ENCODE data around the gene TDRD5.

Gene TDRD5

DNA sequence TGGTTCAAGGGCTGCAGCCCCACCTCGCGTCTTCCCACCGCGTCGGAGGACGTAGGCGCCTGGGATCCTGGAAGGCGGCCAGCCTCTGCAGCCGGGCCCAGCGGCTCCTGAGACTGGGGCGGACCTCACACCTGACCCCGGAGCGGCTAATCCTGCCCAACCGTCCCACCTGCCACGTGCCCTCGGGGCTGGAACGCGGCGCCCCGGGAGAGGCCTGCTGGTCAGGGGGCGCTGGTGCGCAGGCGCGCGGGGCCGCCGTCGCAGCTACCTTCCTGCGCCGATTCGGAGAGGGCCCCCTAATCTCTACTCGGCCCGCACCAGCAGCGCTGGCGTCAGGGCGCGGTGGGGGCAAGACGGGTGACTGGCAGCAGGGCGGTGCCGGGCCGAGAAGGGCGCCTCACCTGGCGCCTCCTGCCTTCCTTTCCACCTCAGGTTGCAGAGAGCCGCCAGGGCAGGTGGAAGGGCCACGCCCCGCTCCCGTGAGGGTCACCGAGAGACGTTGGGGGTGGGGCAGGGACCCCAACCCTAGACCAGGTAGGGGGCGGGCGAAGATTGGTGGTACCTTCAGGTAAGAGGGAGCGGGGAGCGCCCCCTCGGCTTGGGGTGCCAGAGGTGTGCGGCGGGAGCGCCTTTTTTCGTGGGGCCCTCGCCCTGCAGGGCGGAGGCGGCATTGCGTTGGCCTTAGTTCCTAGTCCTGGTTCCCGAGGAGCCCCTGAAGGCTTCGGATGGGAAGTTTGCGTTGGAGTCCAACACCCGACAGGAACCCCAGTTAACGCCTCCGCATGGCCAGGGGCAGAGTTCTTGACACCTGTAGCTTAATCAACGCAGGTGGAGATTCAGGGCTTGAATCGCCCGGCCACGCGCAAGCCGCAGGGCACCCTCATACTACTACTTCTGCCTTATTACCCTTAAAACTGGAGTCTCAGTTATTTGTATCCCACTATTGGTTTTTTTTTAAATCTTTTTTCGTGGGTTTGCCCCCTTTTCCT is at the start of gene TDRD5:
Gene TDRD5, plus strand, starts transcription at position 241 of the 989 bp plus-strand sequence. CDS start 784 bp downstream, outside the sequence.
- H3K4me3 Mint-ChIP-seq, result no peak within 1 kb of the TSS
- no peak within 1 kb of the TSS for H3K27ac Mint-ChIP-seq
- peaks cover 34% of the 10 kb centered on the region for H3K27me3 Mint-ChIP-seq (ENCODE audit: low read depth)
- no peaks in the 10 kb centered on the region for H3K9me3 Mint-ChIP-seq
- no peaks in the 10 kb centered on the region for H3K4me1 Mint-ChIP-seq (ENCODE audit: low read depth)
- H3K36me3 Mint-ChIP-seq (ENCODE audit: low read depth), result no peaks in the 10 kb centered on the region

DNA sequence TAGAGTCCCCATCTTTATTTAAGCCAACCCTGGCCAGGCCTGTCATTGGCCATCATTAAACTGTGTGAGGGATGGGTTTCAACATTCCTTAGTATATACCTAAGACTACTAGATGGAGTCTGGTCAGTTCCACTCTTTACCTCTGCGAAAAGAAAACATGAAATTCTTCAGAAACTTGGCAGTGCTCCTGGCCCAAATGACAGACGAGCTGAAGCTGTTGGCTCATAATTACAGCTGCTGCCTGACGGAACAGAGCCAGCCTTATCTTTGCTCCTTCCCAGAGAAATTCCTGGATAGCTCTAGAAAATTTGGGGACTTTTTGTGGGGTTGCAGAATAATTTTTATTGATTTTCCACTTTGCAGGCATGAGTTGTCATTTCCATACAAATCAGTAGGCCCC is 46.3 kb upstream of the TDRD5 start:
- no peaks in the 10 kb centered on the region for H3K36me3 Mint-ChIP-seq (ENCODE audit: low read depth)
- no peak overlapping the region for H3K27ac Mint-ChIP-seq
- no peaks in the 10 kb centered on the region for H3K9me3 Mint-ChIP-seq
- no peak overlapping the region for H3K4me3 Mint-ChIP-seq
- H3K4me1 Mint-ChIP-seq (ENCODE audit: low read depth), result no peaks in the 10 kb centered on the region
- H3K27me3 Mint-ChIP-seq (ENCODE audit: low read depth), result no peaks in the 10 kb centered on the region

GRCh38 chr1:179547021-179547535 is 44.6 kb upstream of the TDRD5 start:
- H3K27ac Mint-ChIP-seq, result no peak overlapping the region
- H3K27me3 Mint-ChIP-seq (ENCODE audit: low read depth), result no peaks in the 10 kb centered on the region
- H3K4me3 Mint-ChIP-seq, result no peak overlapping the region
- H3K36me3 Mint-ChIP-seq (ENCODE audit: low read depth), result no peaks in the 10 kb centered on the region
- H3K4me1 Mint-ChIP-seq (ENCODE audit: low read depth), result no peaks in the 10 kb centered on the region
- H3K9me3 Mint-ChIP-seq, result no peaks in the 10 kb centered on the region

- Mint-ChIP-seq H3K27ac (no peak overlapping the region), H3K9me3 (no peaks in the 10 kb centered on the region), H3K4me3 (no peak overlapping the region), H3K36me3 (ENCODE audit: low read depth) (no peaks in the 10 kb centered on the region), H3K4me1 (ENCODE audit: low read depth) (no peaks in the 10 kb centered on the region), H3K27me3 (ENCODE audit: low read depth) (no peaks in the 10 kb centered on the region)
These were observed 42.8 kb upstream of the TDRD5 start for GRCh38 chr1:179548666-179549367.

GRCh38 chr1:179549368-179549700 is 42.3 kb upstream of the TDRD5 start:
- Mint-ChIP-seq H3K4me3 (no peak overlapping the region), H3K9me3 (no peaks in the 10 kb centered on the region), H3K27me3 (ENCODE audit: low read depth) (no peaks in the 10 kb centered on the region), H3K4me1 (ENCODE audit: low read depth) (no peaks in the 10 kb centered on the region), H3K36me3 (ENCODE audit: low read depth) (no peaks in the 10 kb centered on the region), H3K27ac (no peak overlapping the region)

GRCh38 chr1:179550746-179551682 is 40.6 kb upstream of the TDRD5 start:
- no peaks in the 10 kb centered on the region for H3K36me3 Mint-ChIP-seq (ENCODE audit: low read depth)
- H3K27ac Mint-ChIP-seq, result no peak overlapping the region
- no peaks in the 10 kb centered on the region for H3K27me3 Mint-ChIP-seq (ENCODE audit: low read depth)
- no peaks in the 10 kb centered on the region for H3K9me3 Mint-ChIP-seq
- no peaks in the 10 kb centered on the region for H3K4me1 Mint-ChIP-seq (ENCODE audit: low read depth)
- H3K4me3 Mint-ChIP-seq, result no peak overlapping the region

DNA sequence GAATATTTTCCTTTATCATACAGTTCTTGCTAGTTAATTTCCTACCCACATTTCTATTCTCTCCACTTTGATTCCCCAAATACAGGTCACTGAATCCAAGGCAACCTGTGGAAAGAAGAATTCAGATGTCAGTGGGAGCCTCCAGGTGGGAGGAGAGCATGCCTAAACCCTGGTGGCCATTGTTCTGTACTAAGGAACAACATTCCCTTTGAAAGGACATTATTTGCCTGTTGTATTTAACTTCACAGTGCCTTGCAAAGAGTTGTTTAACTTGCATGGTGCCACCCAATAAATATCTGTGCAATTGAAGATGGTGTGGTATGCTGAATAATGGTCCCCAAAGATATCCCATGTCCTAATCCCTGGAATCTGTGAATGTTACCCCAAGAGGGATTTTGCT is 37.2 kb upstream of the TDRD5 start:
- H3K4me1 Mint-ChIP-seq (ENCODE audit: low read depth), result no peaks in the 10 kb centered on the region
- H3K27ac Mint-ChIP-seq, result no peak overlapping the region
- H3K4me3 Mint-ChIP-seq, result no peak overlapping the region
- no peaks in the 10 kb centered on the region for H3K27me3 Mint-ChIP-seq (ENCODE audit: low read depth)
- no peaks in the 10 kb centered on the region for H3K9me3 Mint-ChIP-seq
- H3K36me3 Mint-ChIP-seq (ENCODE audit: low read depth), result no peaks in the 10 kb centered on the region

DNA sequence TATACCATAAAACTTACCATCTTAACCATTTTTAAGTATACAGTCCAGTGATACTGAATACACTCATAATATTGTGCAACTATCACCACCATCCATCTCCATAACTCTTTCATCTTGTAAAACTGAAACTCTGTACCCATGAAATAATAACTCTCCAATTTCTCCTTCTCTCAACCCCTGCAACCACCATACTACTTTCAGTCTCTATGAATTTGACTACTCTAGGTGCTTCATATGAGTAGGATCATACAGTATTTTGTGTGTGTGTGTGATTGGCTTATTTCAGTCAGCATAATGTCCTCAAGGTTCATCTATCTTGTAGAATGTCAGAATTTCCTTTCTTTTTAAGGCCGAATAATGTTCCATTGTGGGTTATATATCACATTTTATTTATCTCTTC is 33.6 kb upstream of the TDRD5 start:
- no peak overlapping the region for H3K27ac Mint-ChIP-seq
- no peaks in the 10 kb centered on the region for H3K36me3 Mint-ChIP-seq (ENCODE audit: low read depth)
- no peaks in the 10 kb centered on the region for H3K9me3 Mint-ChIP-seq
- H3K27me3 Mint-ChIP-seq (ENCODE audit: low read depth), result peaks cover 2% of the 10 kb centered on the region
- H3K4me3 Mint-ChIP-seq, result no peak overlapping the region
- H3K4me1 Mint-ChIP-seq (ENCODE audit: low read depth), result no peaks in the 10 kb centered on the region

- H3K27ac Mint-ChIP-seq, result no peak within 1 kb of the TSS
- no peak within 1 kb of the TSS for H3K4me3 Mint-ChIP-seq
- no peaks in the 10 kb centered on the region for H3K4me1 Mint-ChIP-seq (ENCODE audit: low read depth)
- H3K36me3 Mint-ChIP-seq (ENCODE audit: low read depth), result no peaks in the 10 kb centered on the region
- peaks cover 43% of the 10 kb centered on the region for H3K27me3 Mint-ChIP-seq (ENCODE audit: low read depth)
- H3K9me3 Mint-ChIP-seq, result no peaks in the 10 kb centered on the region
These were observed 15.9 kb upstream of the TDRD5 start, which contains the start of gene NPHS2 for GRCh38 chr1:179575497-179576314. TSS of gene NPHS2 (minus strand) at chr1:179575948. CDS start at chr1:179575864, 84 bp downstream.

GRCh38 chr1:179576509-179576908 is 15.1 kb upstream of the TDRD5 start:
- no peak overlapping the region for H3K4me3 Mint-ChIP-seq
- H3K36me3 Mint-ChIP-seq (ENCODE audit: low read depth), result no peaks in the 10 kb centered on the region
- no peaks in the 10 kb centered on the region for H3K4me1 Mint-ChIP-seq (ENCODE audit: low read depth)
- H3K9me3 Mint-ChIP-seq, result no peaks in the 10 kb centered on the region
- no peak overlapping the region for H3K27ac Mint-ChIP-seq
- H3K27me3 Mint-ChIP-seq (ENCODE audit: low read depth), result peaks cover 43% of the 10 kb centered on the region

GRCh38 chr1:179583771-179584320 is 7.8 kb upstream of the TDRD5 start:
- no peaks in the 10 kb centered on the region for H3K9me3 Mint-ChIP-seq
- no peaks in the 10 kb centered on the region for H3K4me1 Mint-ChIP-seq (ENCODE audit: low read depth)
- H3K36me3 Mint-ChIP-seq (ENCODE audit: low read depth), result no peaks in the 10 kb centered on the region
- no peak overlapping the region for H3K4me3 Mint-ChIP-seq
- H3K27ac Mint-ChIP-seq, result no peak overlapping the region
- H3K27me3 Mint-ChIP-seq (ENCODE audit: low read depth), result peaks cover 37% of the 10 kb centered on the region

- Mint-ChIP-seq H3K4me1 (ENCODE audit: low read depth) (no peaks in the 10 kb centered on the region), H3K9me3 (no peaks in the 10 kb centered on the region), H3K27ac (no peak overlapping the region), H3K36me3 (ENCODE audit: low read depth) (no peaks in the 10 kb centered on the region), H3K4me3 (no peak overlapping the region), H3K27me3 (ENCODE audit: low read depth) (peaks cover 46% of the 10 kb centered on the region)
These were observed 5.4 kb upstream of the TDRD5 start for GRCh38 chr1:179586107-179586823.

GRCh38 chr1:179587336-179587735 is 4.3 kb upstream of the TDRD5 start:
- Mint-ChIP-seq H3K27me3 (ENCODE audit: low read depth) (peaks cover 48% of the 10 kb centered on the region), H3K36me3 (ENCODE audit: low read depth) (no peaks in the 10 kb centered on the region), H3K27ac (no peak overlapping the region)

More at GRCh38 chr1:179587336-179587735, 4.3 kb upstream of the TDRD5 start:
- H3K9me3 Mint-ChIP-seq, result no peaks in the 10 kb centered on the region
- no peaks in the 10 kb centered on the region for H3K4me1 Mint-ChIP-seq (ENCODE audit: low read depth)
- no peak overlapping the region for H3K4me3 Mint-ChIP-seq

Data from T-helper 1 cell treated with Interleukin-12 subunit alpha and Interleukin-12 subunit beta and Interleukin-4 antibody, amounts not matched to agents 30 μg/mL and 1 μg/mL, for 36 hours (primary cell).